Measurements from ENCODE around the gene CDH12.

DNA sequence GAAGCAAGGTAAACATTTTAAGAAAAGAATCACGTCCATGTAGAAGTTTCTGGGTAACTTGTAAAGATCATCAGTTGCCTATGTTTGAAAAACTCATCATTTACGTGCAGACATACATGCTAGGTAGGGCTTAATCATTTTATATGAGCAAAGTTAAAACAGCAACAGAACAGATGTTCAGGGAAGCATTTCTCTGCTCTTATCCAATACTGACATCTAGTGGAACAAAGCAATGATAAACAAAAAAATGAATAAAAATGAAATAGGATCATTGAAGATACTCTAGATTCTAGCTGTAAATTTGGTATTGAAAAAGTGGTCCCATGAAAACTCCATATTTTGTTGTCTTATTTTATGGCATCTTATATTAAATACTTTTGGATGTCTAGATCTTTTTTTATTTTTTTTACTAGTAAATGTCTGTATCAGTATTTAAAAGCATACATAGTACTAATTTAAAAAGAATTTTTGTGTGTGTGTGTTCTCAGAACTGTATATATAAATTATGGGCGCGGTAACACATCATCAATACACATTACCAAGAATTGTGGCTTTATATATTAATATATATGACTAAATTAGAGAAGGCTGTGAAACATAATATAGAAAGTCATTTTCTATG lies 1050.2 kb downstream of the CDH12 start:
- TF ChIP-seq EZH2 (IDR thresholded peaks at IDR 0.05; ENCODE audit: insufficient read depth, poor library complexity, severe bottlenecking) (no peak), EZH2phosphoT487 (IDR thresholded peaks at IDR 0.05; ENCODE audit: insufficient read depth, low read depth) (no peak)
